Measurements from ENCODE around the gene DUSP10.

The DUSP10 gene

DNA sequence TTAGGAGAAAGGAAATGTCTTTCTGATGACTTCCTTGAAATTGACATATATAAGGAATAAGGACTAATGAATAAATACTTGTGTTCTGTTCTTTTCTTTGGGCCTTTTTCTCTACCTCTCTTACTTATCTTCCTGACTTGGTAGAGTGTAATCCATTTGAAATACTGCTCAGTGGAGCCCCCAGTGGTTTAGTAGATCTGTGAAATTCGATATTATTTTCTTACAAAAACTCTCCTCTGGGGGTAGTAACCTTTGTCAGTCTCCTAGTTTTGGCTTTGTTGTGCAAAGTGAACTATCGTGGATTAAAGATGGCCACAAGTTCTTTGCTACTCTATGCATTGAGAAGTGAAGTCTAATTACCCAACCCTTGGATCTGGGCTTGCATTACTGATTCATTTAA is 48.8 kb downstream of the DUSP10 start:
- DNase-seq = no peak

DNA sequence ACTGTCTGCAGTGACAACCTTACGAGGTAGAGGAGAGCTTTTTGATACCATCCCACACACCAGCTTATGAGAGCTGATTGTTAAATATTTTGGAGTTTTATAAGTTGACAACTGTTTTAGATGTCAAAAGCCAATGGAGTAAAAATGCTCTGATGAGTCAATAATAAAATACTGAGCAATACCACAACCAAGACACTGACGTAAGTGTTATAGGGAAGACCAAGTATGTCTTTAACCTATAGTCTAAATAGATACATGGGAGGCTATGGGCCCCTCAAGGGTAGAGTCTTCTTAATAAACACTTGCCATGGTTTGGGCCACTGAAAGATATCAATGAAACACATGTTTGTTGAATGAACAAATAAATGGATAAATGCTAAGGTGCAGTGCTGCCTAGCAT is 49.2 kb downstream of the DUSP10 start:
- DNase-seq = no peak

DNA sequence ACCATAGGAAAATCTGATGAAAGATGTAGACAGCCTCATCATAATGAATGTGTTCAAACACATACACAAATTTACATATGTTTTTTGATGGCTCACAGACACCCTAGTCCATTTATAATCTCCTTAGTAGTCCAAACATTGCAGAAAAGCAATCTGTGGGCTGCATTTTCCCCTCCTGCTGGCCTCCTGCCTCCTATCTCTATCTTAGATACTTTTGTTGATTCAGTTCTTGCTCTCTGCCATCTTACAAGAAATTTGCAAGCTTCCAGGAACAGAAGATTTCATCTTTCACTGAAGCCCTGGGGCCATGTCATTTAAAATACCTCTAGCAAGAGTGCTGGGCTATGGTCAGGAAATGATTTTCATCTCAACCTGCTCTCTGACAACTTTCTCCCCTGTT is 50.6 kb downstream of the DUSP10 start:
- DNase-seq = no peak

DNA sequence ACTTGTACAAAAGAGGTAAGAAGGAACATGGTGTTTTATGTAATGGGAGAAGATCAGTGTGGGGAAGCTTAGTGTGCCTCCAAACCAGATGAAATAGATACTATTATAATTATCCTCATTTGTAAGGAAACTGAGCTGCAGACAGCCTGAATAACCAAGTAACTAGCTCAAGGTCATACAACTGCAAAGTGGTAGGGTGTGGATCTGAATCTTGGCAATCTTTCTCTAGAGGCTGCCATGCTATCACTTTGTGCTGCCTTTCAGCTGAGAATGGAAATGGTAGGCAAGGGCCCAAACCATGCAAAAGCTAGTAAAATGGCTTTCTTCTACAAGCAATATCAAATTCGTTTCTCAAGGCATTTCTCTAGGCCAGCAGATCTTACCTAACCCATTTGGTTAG is 51.0 kb downstream of the DUSP10 start:
- no peak for DNase-seq

DNA sequence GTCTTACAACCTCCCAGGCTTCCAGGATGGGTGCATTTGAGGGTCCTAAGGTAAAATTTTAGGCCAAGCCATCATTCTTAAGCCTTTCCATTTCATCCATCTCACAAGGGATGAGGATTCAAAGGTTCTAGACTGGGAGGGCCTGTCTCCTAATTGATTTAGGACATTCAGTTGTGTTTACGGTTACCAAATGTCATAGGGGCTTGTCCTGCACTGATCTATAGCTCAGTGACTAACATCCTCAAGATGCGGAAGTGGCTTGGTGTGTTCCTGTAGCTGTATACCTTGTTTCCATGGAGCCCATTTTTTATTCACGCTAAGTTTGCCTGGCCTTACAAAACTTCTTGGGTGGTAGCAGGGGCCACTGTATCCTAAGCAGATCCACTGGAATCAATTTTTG is 52.8 kb downstream of the DUSP10 start:
- peak; percentile 15 to 35 for DNase-seq

DNA sequence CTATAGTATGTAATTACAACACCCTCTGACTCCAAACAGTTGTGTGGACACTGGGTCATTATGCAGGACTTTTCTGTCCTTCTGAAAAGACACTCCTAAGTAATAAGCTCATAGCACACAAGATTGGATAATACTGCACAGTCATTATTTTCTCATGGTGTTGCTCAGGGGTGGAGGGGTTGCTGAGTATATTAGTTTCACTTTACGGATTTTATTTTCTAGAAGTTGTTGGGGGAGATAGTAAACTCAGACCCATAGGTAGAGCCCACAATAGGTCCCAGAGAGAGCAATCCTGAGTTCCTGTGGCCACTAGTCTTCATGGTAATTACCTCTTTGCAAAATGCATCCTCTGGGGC is 53.4 kb downstream of the DUSP10 start:
- DNase-seq = no peak

DNA sequence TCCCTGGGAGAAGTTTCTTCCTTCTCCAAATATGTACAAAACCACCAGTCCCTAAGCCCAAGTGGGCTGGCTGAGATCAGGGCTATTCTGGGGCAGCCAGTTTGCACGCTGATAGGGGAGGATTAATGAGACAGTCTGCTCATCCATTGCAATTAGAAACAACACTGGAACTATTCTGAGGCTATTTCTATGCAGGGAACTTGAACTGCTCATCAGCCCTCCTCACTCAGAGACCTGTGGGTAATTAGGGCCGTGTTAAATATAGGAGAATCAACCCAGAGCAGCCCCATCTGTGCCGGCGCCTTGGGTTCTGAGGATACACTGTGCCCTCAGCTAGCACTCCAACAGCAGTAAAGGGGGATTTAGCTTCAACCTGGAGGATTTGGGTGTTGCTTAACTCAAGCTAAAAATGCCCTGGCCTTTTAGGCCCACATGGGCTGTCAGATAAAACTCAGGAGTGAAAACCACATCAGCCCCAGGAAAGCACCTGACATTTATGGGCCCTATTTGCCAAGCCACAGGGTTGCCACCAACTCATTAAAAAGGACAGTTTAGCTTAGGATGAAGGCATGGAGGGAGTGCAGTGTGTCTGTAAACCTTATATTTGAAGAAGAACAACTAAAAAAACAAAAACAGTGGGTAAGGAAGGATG is 53.9 kb downstream of the DUSP10 start:
- no peak for DNase-seq

DNA sequence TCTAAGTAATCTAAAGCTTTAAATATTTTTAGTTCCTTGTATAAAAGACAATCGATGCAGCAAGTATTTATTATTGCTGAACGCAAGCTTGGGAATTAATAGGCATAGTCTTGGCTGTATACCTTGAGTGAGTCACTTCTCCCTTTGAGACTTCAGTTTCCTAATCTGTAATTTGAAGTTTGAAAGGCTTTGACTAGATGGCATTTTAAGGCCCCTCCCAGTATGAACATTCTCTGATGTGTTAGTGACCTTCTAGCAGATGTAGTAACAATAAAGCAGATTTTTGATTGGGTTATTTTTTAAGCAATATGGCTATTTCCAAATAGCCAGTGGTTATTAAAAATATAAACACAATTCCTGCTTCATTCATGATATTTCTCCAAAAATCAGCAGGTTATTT is 58.2 kb downstream of the DUSP10 start:
- DNase-seq = no peak

DNA sequence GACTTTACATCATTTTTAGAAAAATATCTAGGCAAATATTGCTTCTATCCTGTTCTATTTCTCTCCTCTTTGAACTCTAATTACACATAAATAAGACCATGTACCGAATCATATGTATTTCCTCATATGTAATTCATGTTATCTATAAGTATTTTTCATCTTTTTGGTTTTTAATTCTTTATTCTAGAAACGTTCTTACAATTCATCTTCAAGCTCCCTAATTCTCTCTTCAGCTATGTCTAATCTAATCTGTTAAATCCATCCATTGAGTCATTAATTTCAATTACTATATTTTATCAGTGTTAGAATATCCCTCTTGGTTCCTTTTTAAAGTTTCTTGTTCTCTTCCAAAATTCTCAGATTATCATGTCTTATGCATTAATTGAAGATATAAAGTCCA is 61.8 kb downstream of the DUSP10 start:
- no peak for DNase-seq

DNA sequence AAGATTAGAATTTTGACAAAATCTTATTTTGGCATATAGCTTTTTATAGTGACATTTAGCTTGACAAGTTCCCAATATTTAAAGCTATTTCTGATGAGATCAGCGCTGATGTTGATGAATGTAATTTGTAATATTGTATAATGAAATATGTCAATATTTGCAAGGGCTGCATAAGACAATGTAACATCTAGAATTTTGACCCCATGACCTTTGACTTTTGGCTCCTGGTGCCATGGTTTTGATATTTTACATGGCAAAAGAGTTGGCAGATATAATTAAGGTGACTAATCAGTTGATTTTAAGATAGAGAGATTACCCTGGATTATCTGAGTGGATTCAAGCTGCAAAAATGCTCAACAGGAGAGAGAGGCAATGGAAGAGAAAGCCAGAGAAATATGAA is 63.9 kb downstream of the DUSP10 start:
- no peak for DNase-seq

DNA sequence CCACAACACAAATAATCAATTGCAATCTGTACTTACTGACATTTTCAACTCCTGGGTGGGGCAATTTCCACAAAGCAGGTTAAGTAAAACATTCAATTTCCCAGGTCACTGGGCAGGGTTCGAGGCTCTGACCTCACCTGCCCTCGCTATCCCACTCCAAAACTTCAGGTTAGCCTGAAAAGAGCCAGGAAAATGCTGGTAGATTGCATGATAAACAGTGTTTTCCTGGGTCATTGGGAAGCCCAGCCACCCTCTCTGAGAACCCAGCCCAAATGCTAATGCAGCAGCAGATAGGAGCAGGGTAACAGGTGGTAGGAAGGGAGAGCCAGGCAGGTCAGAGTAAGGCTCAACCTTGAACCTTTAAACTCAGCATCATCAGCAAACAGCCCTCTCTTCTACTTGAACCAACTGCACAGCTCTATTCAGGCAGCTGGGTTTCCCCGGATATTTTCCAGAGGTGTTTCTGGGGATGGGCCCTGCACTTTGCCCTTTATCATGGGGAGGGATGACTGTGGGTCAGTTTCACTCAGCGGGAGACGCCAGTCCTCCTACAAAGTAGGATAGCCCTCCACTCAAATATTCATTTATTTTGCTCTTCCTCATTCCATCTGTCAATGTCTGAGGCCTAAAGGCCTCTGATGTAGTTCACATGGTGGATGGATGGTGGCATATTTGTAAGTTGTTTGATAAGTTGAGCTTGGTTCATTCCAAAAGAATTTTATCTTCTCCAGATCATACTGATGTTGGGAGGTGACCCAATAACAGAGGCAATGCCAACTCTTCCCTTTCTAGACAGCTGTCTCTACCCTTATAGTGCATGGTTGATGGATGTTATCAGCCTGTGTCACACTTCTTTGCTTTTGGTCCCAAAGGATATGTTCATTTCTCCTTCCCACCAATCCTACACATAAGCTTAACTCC is 65.7 kb downstream of the DUSP10 start:
- DNase-seq = no peak

DNA sequence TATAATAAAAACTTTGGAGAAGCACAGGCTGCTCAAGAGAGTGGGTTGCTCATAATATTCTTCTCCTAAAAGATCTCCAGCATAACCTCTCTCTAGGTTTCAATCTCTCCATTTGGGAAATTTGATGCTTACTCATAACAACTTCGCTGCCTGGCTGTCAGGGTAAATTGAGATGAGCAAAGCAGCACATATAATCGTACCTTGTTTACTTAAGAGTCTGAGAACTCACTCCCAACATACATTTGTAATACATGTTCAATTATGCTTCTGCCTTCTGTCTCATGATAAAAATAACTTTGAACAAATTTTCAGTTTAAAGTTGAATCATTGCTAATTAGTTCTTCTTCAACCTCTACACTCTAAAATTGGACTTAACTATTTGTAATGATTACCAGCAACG is 68.9 kb downstream of the DUSP10 start:
- DNase-seq = no peak

DNA sequence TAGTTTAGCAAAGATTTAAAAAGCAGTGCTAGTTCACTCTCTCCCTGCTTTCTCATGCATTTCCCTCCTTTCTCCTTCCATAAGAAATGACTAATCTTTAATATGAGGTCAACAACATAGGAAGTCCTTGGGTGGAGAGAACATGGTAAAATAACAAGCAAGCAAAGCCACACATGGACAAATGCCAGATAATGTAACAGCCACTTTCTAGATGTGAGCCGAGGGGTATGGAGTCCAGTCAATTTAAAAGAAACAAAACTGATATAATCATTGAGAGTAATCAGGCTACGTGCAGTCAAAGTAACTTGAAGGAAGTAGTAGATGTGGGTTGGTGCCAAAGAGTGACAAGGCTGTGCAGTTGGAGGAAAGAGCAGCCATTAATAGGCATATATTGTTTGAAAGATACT is 69.6 kb downstream of the DUSP10 start:
- no peak for DNase-seq

DNA sequence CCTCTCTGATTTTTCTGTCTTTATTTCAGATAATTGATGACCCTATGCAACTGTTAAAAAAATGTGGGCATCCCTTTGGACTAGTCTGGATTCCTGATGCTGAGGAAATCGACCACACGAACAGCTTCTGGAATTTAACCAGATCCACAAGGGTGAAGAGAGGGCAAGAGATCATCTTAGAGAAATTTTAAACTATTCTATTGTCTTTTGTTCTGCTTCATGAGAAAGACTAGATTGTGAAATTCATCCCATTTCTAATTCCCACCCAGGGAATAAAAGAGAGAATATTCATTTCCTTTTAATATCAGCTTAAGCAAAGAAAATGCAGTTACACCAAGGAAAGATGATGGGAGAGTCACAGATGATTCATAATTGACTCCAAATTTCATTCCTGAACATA is 71.8 kb downstream of the DUSP10 start:
- no peak for DNase-seq

DNA sequence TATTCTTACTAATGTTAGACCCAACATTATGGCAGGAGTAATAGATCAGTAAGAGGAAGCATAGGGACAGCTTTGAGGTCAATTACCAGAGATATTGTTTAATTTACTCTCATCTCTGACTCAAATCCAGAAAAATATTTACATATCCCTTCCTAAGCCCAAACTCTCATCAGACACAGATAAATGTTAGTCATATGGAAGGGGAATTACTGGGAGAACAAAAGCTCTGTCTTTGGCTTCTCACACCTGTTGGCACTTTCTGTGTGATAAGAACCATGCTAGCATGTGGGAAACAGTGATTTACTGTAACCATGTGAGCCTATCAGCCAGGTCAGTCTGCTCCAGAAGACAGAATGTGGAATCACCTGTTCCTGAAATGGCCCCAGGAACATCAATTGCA is 72.4 kb downstream of the DUSP10 start:
- no peak for DNase-seq

DNA sequence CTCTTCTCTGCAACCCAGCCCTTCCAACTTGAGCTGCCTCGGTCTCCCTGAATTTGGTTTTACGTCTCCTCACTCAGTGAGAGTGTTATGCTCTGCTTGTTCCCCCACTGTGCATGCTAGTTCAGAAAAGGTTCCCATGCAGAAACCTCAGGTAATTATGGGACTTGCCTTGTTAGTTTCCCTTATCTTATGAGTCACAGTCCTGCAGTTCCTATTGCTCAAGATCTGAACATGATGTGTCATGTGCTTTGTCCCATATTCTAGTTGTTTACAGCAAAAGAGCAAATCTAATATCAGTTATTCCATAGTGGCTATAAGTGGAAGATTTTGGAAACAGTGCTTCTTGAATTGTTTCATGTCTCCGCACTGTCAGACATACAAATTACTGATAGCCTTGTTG is 74.4 kb downstream of the DUSP10 start:
- DNase-seq = no peak

DNA sequence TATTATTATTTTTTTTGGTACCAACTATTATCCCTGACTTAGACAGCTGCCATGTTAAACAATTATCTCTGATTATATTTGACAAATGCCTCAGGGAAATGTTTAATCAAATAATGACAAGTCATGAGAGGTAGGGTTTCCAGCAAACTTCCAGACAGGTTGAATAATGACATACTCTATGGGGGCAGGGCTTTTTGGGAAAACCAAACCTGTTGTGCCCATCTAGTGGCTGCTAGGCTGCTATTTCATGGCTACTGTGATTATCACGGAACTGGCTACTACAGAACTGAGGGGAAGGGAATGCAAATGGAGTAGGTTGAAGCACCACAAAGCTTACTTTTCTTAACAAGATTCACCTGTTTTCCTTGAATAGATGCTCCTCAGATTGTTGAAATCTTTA is 77.6 kb downstream of the DUSP10 start:
- no peak for DNase-seq

DNA sequence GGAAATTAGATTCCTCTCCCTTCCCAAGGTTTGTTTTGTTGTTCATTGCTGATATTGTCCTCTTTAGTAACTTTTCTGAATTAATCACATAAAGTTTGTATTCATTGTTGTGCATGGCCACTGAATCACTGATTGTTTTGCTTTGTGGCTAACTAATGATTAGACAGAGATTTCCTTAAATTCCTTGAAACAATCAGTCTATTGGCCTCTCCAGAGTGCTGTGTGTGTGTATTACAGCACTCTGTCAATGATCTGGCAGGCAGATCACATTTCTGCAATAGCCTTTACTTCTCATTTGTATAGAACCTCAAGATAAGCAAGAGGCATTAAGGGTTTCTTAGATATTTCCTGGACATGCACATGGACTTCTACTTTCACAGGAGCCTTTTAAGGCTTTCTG is 78.6 kb downstream of the DUSP10 start:
- DNase-seq = no peak

DNA sequence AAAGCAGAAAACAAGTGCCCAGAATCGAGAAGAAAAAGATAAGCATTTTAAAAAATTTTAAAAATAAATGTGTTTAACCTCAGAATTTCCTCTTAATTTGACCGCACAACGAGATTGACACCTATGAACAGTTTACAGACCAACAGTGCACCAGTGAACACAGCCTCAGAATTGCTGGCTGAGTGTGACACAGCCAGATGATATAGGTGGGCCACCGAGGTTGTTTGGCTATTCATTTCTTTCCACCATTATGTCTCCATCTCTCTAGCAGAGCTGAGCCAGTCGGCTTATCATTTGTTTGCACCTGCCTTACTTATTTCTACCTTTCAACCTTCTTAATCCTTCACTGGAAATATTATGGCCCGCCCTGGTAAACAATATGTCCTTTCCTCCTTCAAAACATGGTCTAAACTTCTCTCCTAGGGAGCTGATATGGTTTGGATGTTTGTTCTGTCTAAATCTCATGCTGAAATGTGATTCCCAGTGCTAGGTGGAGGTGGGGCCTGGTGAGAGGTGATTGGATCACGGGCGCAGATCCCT is 86.1 kb downstream of the DUSP10 start:
- DNase-seq = no peak

All from CD4-positive, alpha-beta T cell treated with Interferon alpha-2 for 1 hour (primary cell).